CD4-positive, CD25-positive, alpha-beta regulatory T cell (primary cell): ENCODE results near the gene CFAP97D2. TPM values are rescaled to one million over a fixed set of nuclear protein-coding genes. Genes with fewer than 3 reads are reported as not detected.

Source experiments
- ATAC-seq, 2 donors: fragments of 150-1000 bp; cut with Tn5 transposase; one replicate each; pipeline ENCODE4 v1.10.0; 2021; ENCODE audit warnings: low read depth in 2 of 2, moderate number of reproducible peaks in 2 of 2, moderate library complexity in 1 of 2
- DNase-seq, 3 donors: peaks; one replicate each; pipeline versions ENCODE4 v3.0.0 to v3.0.0-alpha.2; 2012 to 2022; ENCODE audit warnings: mixed read lengths in 1 of 3
- H3K27ac ChIP-seq: one replicate; pipeline ENCODE4 v1.7.0; 2013; ENCODE audit warnings: mild to moderate bottlenecking, low read length; ENCODE audit not compliant: insufficient read depth, poor library complexity, severe bottlenecking
- H3K27me3 ChIP-seq: one replicate; pipeline ENCODE4 v1.7.0; 2013; ENCODE audit warnings: low read length; ENCODE audit not compliant: control insufficient read depth, insufficient read depth
- H3K36me3 ChIP-seq: one replicate; pipeline ENCODE4 v1.7.0; 2013; ENCODE audit warnings: mild to moderate bottlenecking, low read length, moderate library complexity; ENCODE audit not compliant: control insufficient read depth, insufficient read depth
- H3K4me1 ChIP-seq: 2 replicates; pipeline ENCODE4 v1.7.0; 2013; ENCODE audit warnings: mild to moderate bottlenecking, low read length; ENCODE audit not compliant: insufficient read depth, control insufficient read depth, poor library complexity, severe bottlenecking
- H3K4me3 ChIP-seq: one replicate; pipeline ENCODE4 v1.7.0; 2013; ENCODE audit warnings: low read depth, mild to moderate bottlenecking, low read length, moderate library complexity
- H3K9me3 ChIP-seq, 2 experiments: 1 replicate in 1 of 2; 2 replicates in 1 of 2; pipeline ENCODE4 v1.7.0; 2013; ENCODE audit warnings: low read length in 2 of 2, mild to moderate bottlenecking in 1 of 2, moderate library complexity in 1 of 2; ENCODE audit not compliant: control insufficient read depth in 2 of 2
- H3K27ac Mint-ChIP-seq, 3 donors: one replicate each; pipeline ENCODE4 v1.8.0; 2020 to 2022; ENCODE audit warnings: mild to moderate bottlenecking in 3 of 3, mixed read lengths in 3 of 3, moderate library complexity in 2 of 3
- H3K27me3 Mint-ChIP-seq: one replicate; pipeline ENCODE4 v1.8.0; 2022; ENCODE audit warnings: mild to moderate bottlenecking, mixed read lengths
- H3K36me3 Mint-ChIP-seq: one replicate; pipeline ENCODE4 v1.8.0; 2020; ENCODE audit warnings: mixed read lengths
- H3K4me1 Mint-ChIP-seq, 4 donors: one replicate each; pipeline ENCODE4 v1.8.0; 2020 to 2022; ENCODE audit warnings: mixed read lengths in 4 of 4, mild to moderate bottlenecking in 1 of 4
- H3K4me3 Mint-ChIP-seq, 4 donors: one replicate each; pipeline ENCODE4 v1.8.0; 2020 to 2022; ENCODE audit warnings: mild to moderate bottlenecking in 4 of 4, mixed read lengths in 4 of 4, moderate library complexity in 3 of 4
- H3K9me3 Mint-ChIP-seq, 7 donors: one replicate each; pipeline ENCODE4 v1.8.0; 2020 to 2022; ENCODE audit warnings: mixed read lengths in 7 of 7, mild to moderate bottlenecking in 3 of 7, moderate library complexity in 2 of 7
- polyA plus RNA-seq, 4 donors: library from polyadenylated mRNA; unstranded; fragments of 300-500 nt; fragmentation: Illumina TruSeq; gene quantifications; one replicate each; pipeline ENCODE4 v1.2.3, GENCODE V29; 2021
- total RNA-seq: library from RNA; stranded (reverse); gene quantifications from one replicate; pipeline ENCODE4 v1.2.3, GENCODE V29; 2022

The CFAP97D2 gene
- total and polyA plus RNA-seq, 5 donors from 2014 or later: 0.22 to 0.86 TPM; not detected in 3

- Histone ChIP-seq H3K4me1 (peaks cover 61% of the 10 kb centered on the region), H3K4me3 (peak overlapping the region; percentile 67), H3K27ac (peak overlapping the region; percentile 85), H3K36me3 (no peaks in the 10 kb centered on the region), H3K9me3 (no peaks in the 10 kb centered on the region), H3K27me3 (no peaks in the 10 kb centered on the region)
- H3K9me3 Mint-ChIP-seq: peaks cover 0 to 1% (median 0%) of the 10 kb centered on the region in 7 donors
- H3K27me3 Mint-ChIP-seq: no peaks in the 10 kb centered on the region
- DNase-seq (peak in 2 of 3 donors; percentile 59 to 75), ATAC-seq (peak; percentile 28 to 32)
- H3K4me3 Mint-ChIP-seq: no peak overlapping the region
- H3K4me1 Mint-ChIP-seq: peaks cover 5 to 29% (median 15%) of the 10 kb centered on the region in 4 donors
- H3K27ac Mint-ChIP-seq: no peak overlapping the region
- peaks cover 4% of the 10 kb centered on the region for H3K36me3 Mint-ChIP-seq
Measured at GRCh38 chr13:114140906-114141250, 38.2 kb upstream of the CFAP97D2 start.

GRCh38 chr13:114141261-114141996 is 37.6 kb upstream of the CFAP97D2 start:
- peaks cover 4% of the 10 kb centered on the region for H3K36me3 Mint-ChIP-seq
- H3K4me3 Mint-ChIP-seq: no peak overlapping the region
- peaks cover 0 to 1% (median 0%) of the 10 kb centered on the region in 7 donors for H3K9me3 Mint-ChIP-seq
- H3K4me1 ChIP-seq: peaks cover 66% of the 10 kb centered on the region
- peak overlapping the region; percentile 67 for H3K4me3 ChIP-seq
- H3K27me3 ChIP-seq: no peaks in the 10 kb centered on the region
- H3K27ac Mint-ChIP-seq: no peak overlapping the region
- ATAC-seq: no peak
- no peaks in the 10 kb centered on the region for H3K27me3 Mint-ChIP-seq
- H3K9me3 ChIP-seq: no peaks in the 10 kb centered on the region
- no peaks in the 10 kb centered on the region for H3K36me3 ChIP-seq
- DNase-seq: no peak
- peaks cover 5 to 31% (median 15%) of the 10 kb centered on the region in 4 donors for H3K4me1 Mint-ChIP-seq
- H3K27ac ChIP-seq: peak overlapping the region; percentile 85

- no peak for DNase-seq
- peak overlapping the region; percentile 67 for H3K4me3 ChIP-seq
- Mint-ChIP-seq H3K4me1 (peaks cover 5 to 36% (median 19%) of the 10 kb centered on the region in 4 donors), H3K27ac (no peak overlapping the region), H3K9me3 (peaks cover 0 to 1% (median 0%) of the 10 kb centered on the region in 7 donors), H3K27me3 (no peaks in the 10 kb centered on the region), H3K4me3 (no peak overlapping the region), H3K36me3 (peaks cover 4% of the 10 kb centered on the region)
- H3K27ac ChIP-seq: peak overlapping the region; percentile 85
- ATAC-seq: peak; percentile 2 to 7
- peaks cover 73% of the 10 kb centered on the region for H3K4me1 ChIP-seq
- H3K36me3 ChIP-seq: no peaks in the 10 kb centered on the region
- H3K27me3 ChIP-seq: no peaks in the 10 kb centered on the region
- no peaks in the 10 kb centered on the region for H3K9me3 ChIP-seq
Measured at GRCh38 chr13:114142137-114142550, 36.9 kb upstream of the CFAP97D2 start.

- Histone ChIP-seq H3K36me3 (no peaks in the 10 kb centered on the region), H3K4me1 (peaks cover 78% of the 10 kb centered on the region), H3K9me3 (no peaks in the 10 kb centered on the region), H3K27ac (peak overlapping the region; percentile 85), H3K27me3 (no peaks in the 10 kb centered on the region), H3K4me3 (peak overlapping the region; percentile 67)
- DNase-seq (peak; percentile 64 to 99 (median 87)), ATAC-seq (peak; percentile 76 to 82)
- Mint-ChIP-seq H3K4me3 (no peak overlapping the region), H3K4me1 (peaks cover 2 to 31% (median 18%) of the 10 kb centered on the region in 4 donors), H3K27ac (no peak overlapping the region), H3K27me3 (no peaks in the 10 kb centered on the region), H3K36me3 (peaks cover 5% of the 10 kb centered on the region), H3K9me3 (peaks cover 0 to 1% (median 0%) of the 10 kb centered on the region in 7 donors)
Measured at GRCh38 chr13:114142640-114143490, 36.2 kb upstream of the CFAP97D2 start.

- H3K27ac ChIP-seq: peak overlapping the region; percentile 85
- Mint-ChIP-seq H3K36me3 (peaks cover 7% of the 10 kb centered on the region), H3K9me3 (peaks cover 0 to 1% (median 0%) of the 10 kb centered on the region in 7 donors), H3K4me1 (peaks cover 11 to 41% (median 28%) of the 10 kb centered on the region in 4 donors), H3K27ac (no peak overlapping the region), H3K27me3 (no peaks in the 10 kb centered on the region), H3K4me3 (no peak overlapping the region)
- DNase-seq (peak in 2 of 3 donors; percentile 52 to 76), ATAC-seq (no peak)
- H3K36me3 ChIP-seq: no peaks in the 10 kb centered on the region
- H3K4me1 ChIP-seq: peaks cover 89% of the 10 kb centered on the region
- no peaks in the 10 kb centered on the region for H3K27me3 ChIP-seq
- H3K4me3 ChIP-seq: peak overlapping the region; percentile 67
- no peaks in the 10 kb centered on the region for H3K9me3 ChIP-seq
Measured at GRCh38 chr13:114143806-114144605, 35.1 kb upstream of the CFAP97D2 start.

GRCh38 chr13:114144606-114145244 is 34.3 kb upstream of the CFAP97D2 start:
- ATAC-seq (no peak), DNase-seq (no peak)
- H3K27ac ChIP-seq: peak overlapping the region; percentile 85
- H3K36me3 ChIP-seq: no peaks in the 10 kb centered on the region
- H3K4me3 ChIP-seq: peak overlapping the region; percentile 19
- H3K4me3 Mint-ChIP-seq: peak overlapping the region in 3 of 4 donors; percentile 66 to 74 (median 74)
- peaks cover 97% of the 10 kb centered on the region for H3K4me1 ChIP-seq
- H3K9me3 Mint-ChIP-seq: peaks cover 0 to 1% (median 0%) of the 10 kb centered on the region in 7 donors
- no peaks in the 10 kb centered on the region for H3K27me3 ChIP-seq
- peaks cover 11 to 48% (median 33%) of the 10 kb centered on the region in 4 donors for H3K4me1 Mint-ChIP-seq
- H3K27ac Mint-ChIP-seq: peak overlapping the region in 1 of 3 donors; percentile 97
- H3K27me3 Mint-ChIP-seq: no peaks in the 10 kb centered on the region
- no peaks in the 10 kb centered on the region for H3K9me3 ChIP-seq
- H3K36me3 Mint-ChIP-seq: peaks cover 7% of the 10 kb centered on the region

- peaks cover 7% of the 10 kb centered on the region for H3K36me3 Mint-ChIP-seq
- no peaks in the 10 kb centered on the region for H3K27me3 ChIP-seq
- no peak for DNase-seq
- peak overlapping the region; percentile 19 for H3K4me3 ChIP-seq
- H3K9me3 ChIP-seq: no peaks in the 10 kb centered on the region
- peaks cover 98% of the 10 kb centered on the region for H3K4me1 ChIP-seq
- H3K4me1 Mint-ChIP-seq: peaks cover 11 to 54% (median 34%) of the 10 kb centered on the region in 4 donors
- peaks cover 0 to 1% (median 0%) of the 10 kb centered on the region in 7 donors for H3K9me3 Mint-ChIP-seq
- H3K27me3 Mint-ChIP-seq: no peaks in the 10 kb centered on the region
- no peak for ATAC-seq
- H3K27ac Mint-ChIP-seq: peak overlapping the region in 1 of 3 donors; percentile 97
- no peaks in the 10 kb centered on the region for H3K36me3 ChIP-seq
- H3K27ac ChIP-seq: peak overlapping the region; percentile 85
- peak overlapping the region in 3 of 4 donors; percentile 74 for H3K4me3 Mint-ChIP-seq
Measured at GRCh38 chr13:114145256-114145655, 33.8 kb upstream of the CFAP97D2 start.
